ENCODE results near the gene ADCY7.

The ADCY7 gene

GRCh38 chr16:50255538-50255937 lies 10.8 kb upstream of the ADCY7 start:
- Histone ChIP-seq H2AFZ (ENCODE audit: low read depth, low read length) (no peak overlapping the region), H3K4me1 (ENCODE audit: insufficient read depth, low read length) (peaks cover 18% of the 10 kb centered on the region), H3K9me3 (ENCODE audit: low read length) (no peaks in the 10 kb centered on the region), H3K4me3 (ENCODE audit: low read length) (no peak overlapping the region), H3K27me3 (ENCODE audit: insufficient read depth, low read length) (peaks cover 3% of the 10 kb centered on the region), H3K36me3 (ENCODE audit: insufficient read depth, low read length) (no peaks in the 10 kb centered on the region)

GRCh38 chr16:50256604-50257003 lies 9.7 kb upstream of the ADCY7 start:
- Histone ChIP-seq H3K4me1 (ENCODE audit: insufficient read depth, low read length) (peaks cover 18% of the 10 kb centered on the region), H3K9me3 (ENCODE audit: low read length) (no peaks in the 10 kb centered on the region), H3K4me3 (ENCODE audit: low read length) (no peak overlapping the region), H2AFZ (ENCODE audit: low read depth, low read length) (no peak overlapping the region), H3K27me3 (ENCODE audit: insufficient read depth, low read length) (peaks cover 3% of the 10 kb centered on the region), H3K36me3 (ENCODE audit: insufficient read depth, low read length) (no peaks in the 10 kb centered on the region)

GRCh38 chr16:50257876-50258275 lies 8.5 kb upstream of the ADCY7 start:
- H3K27me3 ChIP-seq (ENCODE audit: insufficient read depth, low read length) = peaks cover under 1% of the 10 kb centered on the region
- no peak overlapping the region for H2AFZ ChIP-seq (ENCODE audit: low read depth, low read length)
- H3K9me3 ChIP-seq (ENCODE audit: low read length) = no peaks in the 10 kb centered on the region

GRCh38 chr16:50259334-50260205 lies 6.8 kb upstream of the ADCY7 start:
- Histone ChIP-seq H3K4me3 (ENCODE audit: low read length) (peak overlapping the region; percentile 4), H3K27me3 (ENCODE audit: insufficient read depth, low read length) (peaks cover 2% of the 10 kb centered on the region), H3K36me3 (ENCODE audit: insufficient read depth, low read length) (no peaks in the 10 kb centered on the region), H2AFZ (ENCODE audit: low read depth, low read length) (no peak overlapping the region), H3K4me1 (ENCODE audit: insufficient read depth, low read length) (peaks cover 13% of the 10 kb centered on the region), H3K9me3 (ENCODE audit: low read length) (no peaks in the 10 kb centered on the region)

More at GRCh38 chr16:50257876-50258275, 8.5 kb upstream of the ADCY7 start:
- Histone ChIP-seq H3K36me3 (ENCODE audit: insufficient read depth, low read length) (no peaks in the 10 kb centered on the region), H3K4me3 (ENCODE audit: low read length) (no peak overlapping the region), H3K4me1 (ENCODE audit: insufficient read depth, low read length) (peaks cover 18% of the 10 kb centered on the region)

GRCh38 chr16:50260206-50261159 lies 5.9 kb upstream of the ADCY7 start:
- no peaks in the 10 kb centered on the region for H3K36me3 ChIP-seq (ENCODE audit: insufficient read depth, low read length)
- H3K9me3 ChIP-seq (ENCODE audit: low read length) = no peaks in the 10 kb centered on the region
- no peak overlapping the region for H3K4me3 ChIP-seq (ENCODE audit: low read length)

GRCh38 chr16:50261160-50261706 lies 5.1 kb upstream of the ADCY7 start:
- H3K4me1 ChIP-seq (ENCODE audit: insufficient read depth, low read length) = peaks cover 13% of the 10 kb centered on the region
- H3K27me3 ChIP-seq (ENCODE audit: insufficient read depth, low read length) = peaks cover 2% of the 10 kb centered on the region
- no peak overlapping the region for H2AFZ ChIP-seq (ENCODE audit: low read depth, low read length)
- no peaks in the 10 kb centered on the region for H3K9me3 ChIP-seq (ENCODE audit: low read length)
- H3K36me3 ChIP-seq (ENCODE audit: insufficient read depth, low read length) = no peaks in the 10 kb centered on the region
- H3K4me3 ChIP-seq (ENCODE audit: low read length) = no peak overlapping the region

More at GRCh38 chr16:50260206-50261159, 5.9 kb upstream of the ADCY7 start:
- peaks cover 2% of the 10 kb centered on the region for H3K27me3 ChIP-seq (ENCODE audit: insufficient read depth, low read length)
- peaks cover 13% of the 10 kb centered on the region for H3K4me1 ChIP-seq (ENCODE audit: insufficient read depth, low read length)
- H2AFZ ChIP-seq (ENCODE audit: low read depth, low read length) = no peak overlapping the region

GRCh38 chr16:50261707-50262235 lies 4.6 kb upstream of the ADCY7 start:
- H3K9me3 ChIP-seq (ENCODE audit: low read length) = no peaks in the 10 kb centered on the region
- H3K36me3 ChIP-seq (ENCODE audit: insufficient read depth, low read length) = no peaks in the 10 kb centered on the region
- H3K4me3 ChIP-seq (ENCODE audit: low read length) = no peak overlapping the region
- H2AFZ ChIP-seq (ENCODE audit: low read depth, low read length) = no peak overlapping the region
- H3K4me1 ChIP-seq (ENCODE audit: insufficient read depth, low read length) = peaks cover 18% of the 10 kb centered on the region
- peaks cover 2% of the 10 kb centered on the region for H3K27me3 ChIP-seq (ENCODE audit: insufficient read depth, low read length)

GRCh38 chr16:50263060-50263909 lies 3.1 kb upstream of the ADCY7 start:
- H3K9me3 ChIP-seq (ENCODE audit: low read length) = no peaks in the 10 kb centered on the region
- peaks cover 19% of the 10 kb centered on the region for H3K4me1 ChIP-seq (ENCODE audit: insufficient read depth, low read length)
- H3K36me3 ChIP-seq (ENCODE audit: insufficient read depth, low read length) = no peaks in the 10 kb centered on the region
- H3K4me3 ChIP-seq (ENCODE audit: low read length) = no peak overlapping the region
- H2AFZ ChIP-seq (ENCODE audit: low read depth, low read length) = no peak overlapping the region
- H3K27me3 ChIP-seq (ENCODE audit: insufficient read depth, low read length) = peaks cover 2% of the 10 kb centered on the region

- no peak overlapping the region for H3K4me3 ChIP-seq (ENCODE audit: low read length)
- peaks cover 13% of the 10 kb centered on the region for H3K4me1 ChIP-seq (ENCODE audit: insufficient read depth, low read length)
- H2AFZ ChIP-seq (ENCODE audit: low read depth, low read length) = no peak overlapping the region
- H3K27me3 ChIP-seq (ENCODE audit: insufficient read depth, low read length) = peaks cover 2% of the 10 kb centered on the region
- no peaks in the 10 kb centered on the region for H3K9me3 ChIP-seq (ENCODE audit: low read length)
- H3K36me3 ChIP-seq (ENCODE audit: insufficient read depth, low read length) = no peaks in the 10 kb centered on the region
These were observed 2.1 kb upstream of the ADCY7 start for GRCh38 chr16:50263940-50264929.

GRCh38 chr16:50265260-50265659 lies 1.1 kb upstream of the ADCY7 start:
- Histone ChIP-seq H2AFZ (ENCODE audit: low read depth, low read length) (no peak overlapping the region), H3K9me3 (ENCODE audit: low read length) (no peaks in the 10 kb centered on the region), H3K4me3 (ENCODE audit: low read length) (no peak overlapping the region), H3K4me1 (ENCODE audit: insufficient read depth, low read length) (peaks cover 6% of the 10 kb centered on the region), H3K36me3 (ENCODE audit: insufficient read depth, low read length) (no peaks in the 10 kb centered on the region), H3K27me3 (ENCODE audit: insufficient read depth, low read length) (peaks cover 2% of the 10 kb centered on the region)

GRCh38 chr16:50265716-50266336 lies 525 bp upstream of the ADCY7 start:
- Histone ChIP-seq H3K4me3 (ENCODE audit: low read length) (no peak overlapping the region), H3K4me1 (ENCODE audit: insufficient read depth, low read length) (peaks cover 6% of the 10 kb centered on the region), H2AFZ (ENCODE audit: low read depth, low read length) (no peak overlapping the region), H3K9me3 (ENCODE audit: low read length) (no peaks in the 10 kb centered on the region), H3K27me3 (ENCODE audit: insufficient read depth, low read length) (peaks cover 2% of the 10 kb centered on the region), H3K36me3 (ENCODE audit: insufficient read depth, low read length) (no peaks in the 10 kb centered on the region)

All from neuron (in vitro differentiated cells).